HG03060 (cell line): Measurements from ENCODE around the gene COL25A1.
"Not testable (repeated sequence)": the region's sequence is repeated elsewhere in the genome, so short reads cannot be mapped to it uniquely, and the experiment has no call there.

ENCODE experiments used
- ATAC-seq: cut with Tn5 transposase; IDR thresholded peaks from one replicate; pipeline ENCODE4 v1.9.1; 2021; ENCODE audit warnings: low read depth, moderate number of reproducible peaks; ENCODE audit not compliant: unreplicated experiment

COL25A1 gene

GRCh38 chr4:108933925-108934324 lies 368.5 kb downstream of the COL25A1 start:
- not testable (repeated sequence) for ATAC-seq

- ATAC-seq = no peak
Measured at GRCh38 chr4:108933046-108933445, 369.4 kb downstream of the COL25A1 start.

GRCh38 chr4:108931926-108932325 lies 370.5 kb downstream of the COL25A1 start:
- ATAC-seq = no peak

GRCh38 chr4:108930186-108930585 lies 372.3 kb downstream of the COL25A1 start:
- no peak for ATAC-seq

GRCh38 chr4:108926781-108927180 lies 375.7 kb downstream of the COL25A1 start:
- ATAC-seq = no peak

GRCh38 chr4:108926061-108926460 lies 376.4 kb downstream of the COL25A1 start:
- no peak for ATAC-seq

- ATAC-seq = no peak
Measured at GRCh38 chr4:108922191-108922590, 380.3 kb downstream of the COL25A1 start.

GRCh38 chr4:108920395-108921087 lies 381.9 kb downstream of the COL25A1 start:
- ATAC-seq = no peak

GRCh38 chr4:108919226-108919893 lies 383.1 kb downstream of the COL25A1 start:
- ATAC-seq = no peak

GRCh38 chr4:108917255-108917654 lies 385.2 kb downstream of the COL25A1 start:
- no peak for ATAC-seq

- ATAC-seq = no peak
Measured at GRCh38 chr4:108916638-108917037, 385.8 kb downstream of the COL25A1 start.

- no peak for ATAC-seq
Measured at GRCh38 chr4:108906866-108907367, 395.5 kb downstream of the COL25A1 start.

- no peak for ATAC-seq
Measured at GRCh38 chr4:108906006-108906405, 396.5 kb downstream of the COL25A1 start.

- ATAC-seq = no peak
Measured at GRCh38 chr4:108903464-108904221, 398.8 kb downstream of the COL25A1 start.

- ATAC-seq = peak; percentile 97
Measured at GRCh38 chr4:108902769-108903168, 399.7 kb downstream of the COL25A1 start.

- no peak for ATAC-seq
Measured at GRCh38 chr4:108901291-108901690, 401.2 kb downstream of the COL25A1 start.

GRCh38 chr4:108900018-108900580 lies 402.4 kb downstream of the COL25A1 start:
- no peak for ATAC-seq

GRCh38 chr4:108893468-108893867 lies 409.0 kb downstream of the COL25A1 start:
- no peak for ATAC-seq

- no peak for ATAC-seq
Measured at GRCh38 chr4:108891896-108892590, 410.4 kb downstream of the COL25A1 start.

GRCh38 chr4:108890484-108890881 lies 412.0 kb downstream of the COL25A1 start:
- no peak for ATAC-seq
